DLD1 (cell line): ENCODE results near the gene SMURF2.

Experiments used
- in situ Hi-C: cut with HindIII; loops from 2 replicates; pipeline ENCODE4 v1.10.0; 2017; ENCODE audit warnings: low sequenced_read_pairs

The SMURF2 gene

DNA sequence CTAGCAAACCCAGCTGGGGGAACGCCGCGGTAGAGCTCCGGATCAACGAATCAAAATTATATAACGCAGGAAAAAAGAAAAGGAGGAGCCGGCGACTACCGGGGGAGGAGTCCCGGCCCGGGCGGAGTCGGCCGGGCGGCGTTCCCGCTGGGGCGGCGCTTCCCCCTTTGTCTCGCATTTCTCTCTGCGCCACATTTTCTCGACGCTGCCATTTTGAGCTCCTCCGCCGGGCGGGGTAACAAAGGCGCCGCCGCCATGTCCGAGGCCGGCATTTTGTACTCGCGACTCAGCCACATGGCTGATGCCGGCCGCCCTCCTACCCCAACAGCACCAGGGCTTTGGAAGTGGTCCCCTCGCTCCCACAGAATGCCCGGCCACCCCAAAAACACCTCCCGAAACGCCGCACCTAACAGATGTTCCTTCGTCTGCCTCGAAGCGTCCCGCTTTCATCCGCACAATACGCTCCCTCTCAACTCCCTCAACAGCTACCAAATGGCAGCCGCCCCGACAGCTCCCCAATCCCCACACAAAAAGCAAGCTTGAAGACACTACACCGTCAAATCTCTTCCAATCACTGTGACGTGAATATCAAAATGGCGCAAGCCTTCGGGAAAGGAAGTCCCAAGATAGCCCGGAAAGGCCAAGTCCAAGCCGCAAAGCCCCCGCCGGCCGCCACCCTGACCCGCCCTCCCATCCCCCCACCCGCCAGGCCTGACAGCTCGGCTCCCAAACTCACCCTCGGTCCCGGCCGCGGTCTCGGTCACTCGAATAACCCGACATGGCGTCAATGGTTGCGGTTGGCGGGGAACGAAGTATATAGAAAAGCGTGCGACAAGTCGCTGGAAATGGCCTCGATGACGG lies 156.5 kb downstream of the SMURF2 start:
- in situ Hi-C loops = no loop called here

- in situ Hi-C loops = no loop called here
Observed at GRCh38 chr17:64504769-64505339, 157.3 kb downstream of the SMURF2 start.

DNA sequence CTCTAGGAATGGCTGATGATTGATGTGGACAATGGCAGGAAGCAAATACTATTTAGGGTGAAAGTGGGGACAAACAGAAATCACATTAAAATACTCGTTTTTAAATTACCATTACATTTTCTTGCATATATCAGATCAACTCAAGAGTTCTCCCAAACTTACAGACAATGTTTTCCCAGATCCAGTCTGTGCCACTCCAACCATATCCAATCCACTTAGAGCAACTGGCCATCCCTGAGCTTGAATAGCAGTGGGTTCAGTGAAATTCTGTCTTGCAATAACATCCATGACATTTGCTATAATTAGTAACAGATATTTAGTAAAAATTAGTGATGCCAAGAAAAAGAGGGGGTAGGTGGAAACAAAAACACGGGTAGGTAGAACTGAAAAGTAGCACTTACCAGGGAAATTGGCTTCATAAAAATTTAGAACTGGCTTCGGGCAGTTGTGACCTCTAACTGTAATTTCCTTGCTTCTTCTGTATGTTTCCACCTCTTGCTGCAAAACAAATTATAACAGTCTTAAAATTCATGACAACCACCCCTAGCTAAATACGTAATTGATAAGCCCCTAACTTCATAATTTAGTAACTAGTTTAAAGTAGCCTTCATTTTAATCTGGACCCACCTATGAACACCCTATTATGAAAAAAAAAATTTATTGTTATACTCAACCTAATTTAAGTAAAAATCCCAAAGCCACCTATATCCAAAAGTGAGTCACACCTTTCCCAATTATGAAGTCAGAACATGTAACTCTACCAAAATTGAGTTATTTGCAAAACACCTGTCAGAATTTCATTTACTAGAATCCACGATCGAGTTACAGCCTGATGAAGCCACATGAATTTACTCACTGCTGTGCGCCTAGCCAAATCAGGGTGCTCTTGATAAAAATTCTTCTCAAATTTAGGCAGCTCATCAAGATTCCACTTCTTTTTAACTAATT lies 158.0 kb downstream of the SMURF2 start:
- in situ Hi-C loops = no loop called here

DNA sequence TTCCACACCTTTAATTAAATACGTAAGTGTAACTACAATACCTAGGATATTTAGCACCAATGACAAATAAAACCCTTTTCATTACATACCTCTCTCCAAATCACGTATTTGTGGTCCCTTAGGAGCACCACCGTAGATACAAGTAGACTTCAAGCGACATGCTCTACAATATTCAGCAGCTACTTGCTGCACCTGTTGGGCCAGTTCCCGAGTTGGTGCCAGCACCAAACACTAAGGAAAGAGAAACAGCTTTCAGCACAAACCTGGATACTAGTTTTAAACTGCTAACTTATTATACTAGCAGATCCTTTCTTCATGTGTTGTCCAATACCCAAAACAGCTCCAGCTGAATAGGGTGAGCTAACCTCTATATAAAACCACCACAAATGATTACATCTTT lies 158.8 kb downstream of the SMURF2 start:
- in situ Hi-C loops = no loop called here

DNA sequence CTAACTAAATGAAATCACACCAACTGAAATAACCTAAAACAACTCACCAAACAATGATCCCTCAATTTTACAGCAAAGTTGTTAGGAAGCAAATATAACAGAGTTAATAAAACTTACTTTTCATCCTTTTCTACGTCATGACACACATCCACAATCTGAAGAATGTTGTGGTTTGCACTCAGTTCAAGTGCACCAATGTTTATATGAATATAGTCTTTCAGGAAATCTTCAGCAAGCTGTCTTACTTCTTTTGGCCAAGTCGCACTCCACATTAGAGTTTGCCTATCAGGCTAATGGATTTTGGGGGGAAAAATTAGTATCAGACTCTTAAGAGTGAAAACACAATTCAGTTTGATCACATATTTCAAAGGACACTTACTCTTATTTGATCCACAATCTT lies 159.3 kb downstream of the SMURF2 start:
- in situ Hi-C loops = no loop called here

GRCh38 chr17:64502021-64502420 lies 160.1 kb downstream of the SMURF2 start:
- in situ Hi-C loops = no loop called here

- in situ Hi-C loops = no loop called here
Observed at GRCh38 chr17:64500862-64501765, 161.0 kb downstream of the SMURF2 start.

- in situ Hi-C loops = no loop called here
Observed at GRCh38 chr17:64500487-64500859, 161.6 kb downstream of the SMURF2 start.

- in situ Hi-C loops = loop anchor here (10.0 kb wide), 1 partner anchor 195 kb away; no protein-coding TSS in a partner anchor
Observed at GRCh38 chr17:64499805-64500486, 162.2 kb downstream of the SMURF2 start.

GRCh38 chr17:64498308-64499203 lies 163.6 kb downstream of the SMURF2 start:
- in situ Hi-C loops = loop anchor here (10.0 kb wide), 1 partner anchor 194 kb away; no protein-coding TSS in a partner anchor

DNA sequence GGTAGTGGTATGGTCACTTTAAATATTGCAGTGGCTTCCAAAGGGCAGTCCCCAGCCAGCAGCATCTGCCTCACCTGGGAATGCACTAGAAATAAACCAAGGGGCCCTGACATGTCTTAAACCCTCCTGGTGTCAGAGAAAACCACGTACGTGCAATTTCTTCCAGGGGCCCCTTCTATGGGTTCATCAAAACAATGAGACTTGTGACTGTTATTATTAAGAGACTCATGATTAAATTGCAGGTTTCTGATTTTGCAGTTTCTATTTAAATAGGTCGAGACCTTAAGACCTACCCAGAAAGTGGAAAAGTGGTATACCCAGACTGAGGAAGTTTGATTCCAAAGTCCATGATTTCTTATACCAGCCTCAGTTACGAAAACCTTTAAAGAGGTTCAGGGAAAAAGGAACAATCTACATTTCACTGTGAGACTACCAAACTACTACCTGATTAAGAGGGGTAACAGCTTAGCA lies 164.5 kb downstream of the SMURF2 start:
- in situ Hi-C loops = loop anchor here (10.0 kb wide), 1 partner anchor 193 kb away; no protein-coding TSS in a partner anchor

GRCh38 chr17:64496786-64497564 lies 165.1 kb downstream of the SMURF2 start, which contains the start of gene POLG2:
TSS of gene POLG2 (minus strand) at chr17:64497054. CDS start at chr17:64496968, 86 bp downstream.
- in situ Hi-C loops = loop anchor here (10.0 kb wide), 1 partner anchor 192 kb away; no protein-coding TSS in a partner anchor

DNA sequence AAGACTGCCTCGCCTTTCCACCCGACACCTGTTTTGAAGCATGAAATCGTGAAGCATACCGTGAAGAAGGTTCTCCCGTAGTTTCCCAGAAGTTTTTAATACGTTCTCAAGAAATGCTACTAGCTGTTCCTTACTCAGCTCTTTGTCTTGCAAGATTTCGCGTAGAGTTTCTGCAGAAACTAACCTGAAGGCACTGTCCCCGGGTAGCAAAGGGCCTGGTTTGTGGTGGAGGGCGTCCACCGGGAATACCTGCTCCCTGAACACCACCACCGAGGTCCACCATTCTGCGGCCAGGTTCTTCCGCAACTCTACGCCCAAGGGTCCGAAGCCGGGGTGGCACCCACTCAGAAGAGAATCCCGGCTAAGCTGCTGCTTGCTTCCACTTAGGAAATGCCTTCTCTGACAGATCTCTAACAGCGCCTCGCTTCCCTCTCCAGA lies 165.7 kb downstream of the SMURF2 start:
- in situ Hi-C loops = loop anchor here (10.0 kb wide), 1 partner anchor 192 kb away; no protein-coding TSS in a partner anchor
